SK-N-SH treated with all-trans-retinoic acid at 6 μM for 48 hours (cell line): ENCODE measurements around the gene AEBP1.

Source experiments
- ARNTL ChIP-seq: fragments of 450-650 bp; formaldehyde crosslinking; IDR thresholded peaks from 2 replicates; pipeline ENCODE4 v1.5.0; 2020; ENCODE audit warnings: low read depth, mild to moderate bottlenecking, moderate library complexity, borderline replicate concordance
- BACH2 ChIP-seq: fragments of 250-450 bp; sonication (Bioruptor Pico); IDR thresholded peaks from 2 replicates; pipeline ENCODE4 v1.9.0; 2021; ENCODE audit warnings: mild to moderate bottlenecking, borderline replicate concordance
- GLIS3 ChIP-seq: fragments of 250-450 bp; sonication (Bioruptor Pico); IDR thresholded peaks from 2 replicates; pipeline ENCODE4 v1.5.0; 2020; ENCODE audit warnings: mild to moderate bottlenecking, moderate library complexity
- ISL1 ChIP-seq: fragments of 250-450 bp; sonication (Bioruptor Pico); IDR thresholded peaks from 2 replicates; pipeline ENCODE4 v2.1.2; 2022; ENCODE audit warnings: mild to moderate bottlenecking, moderate library complexity
- PATZ1 ChIP-seq: fragments of 250-450 bp; sonication (Bioruptor Pico); IDR thresholded peaks from 2 replicates; pipeline ENCODE4 v1.8.0; 2020; ENCODE audit warnings: mild to moderate bottlenecking, moderate library complexity, borderline replicate concordance
- RARB ChIP-seq: fragments of 250-450 bp; sonication (Bioruptor Pico); IDR thresholded peaks from 2 replicates; pipeline ENCODE4 v1.8.0; 2021; ENCODE audit warnings: mild to moderate bottlenecking, moderate library complexity
- TOX ChIP-seq: fragments of 250-450 bp; sonication (Bioruptor Pico); IDR thresholded peaks from 2 replicates; pipeline ENCODE4 v1.8.0; 2021; ENCODE audit warnings: mild to moderate bottlenecking, moderate library complexity, borderline replicate concordance
- ZNF70 ChIP-seq: fragments of 450-650 bp; formaldehyde crosslinking; IDR thresholded peaks from 2 replicates; pipeline ENCODE4 v1.5.0; 2020; ENCODE audit warnings: mild to moderate bottlenecking, moderate library complexity

DNA sequence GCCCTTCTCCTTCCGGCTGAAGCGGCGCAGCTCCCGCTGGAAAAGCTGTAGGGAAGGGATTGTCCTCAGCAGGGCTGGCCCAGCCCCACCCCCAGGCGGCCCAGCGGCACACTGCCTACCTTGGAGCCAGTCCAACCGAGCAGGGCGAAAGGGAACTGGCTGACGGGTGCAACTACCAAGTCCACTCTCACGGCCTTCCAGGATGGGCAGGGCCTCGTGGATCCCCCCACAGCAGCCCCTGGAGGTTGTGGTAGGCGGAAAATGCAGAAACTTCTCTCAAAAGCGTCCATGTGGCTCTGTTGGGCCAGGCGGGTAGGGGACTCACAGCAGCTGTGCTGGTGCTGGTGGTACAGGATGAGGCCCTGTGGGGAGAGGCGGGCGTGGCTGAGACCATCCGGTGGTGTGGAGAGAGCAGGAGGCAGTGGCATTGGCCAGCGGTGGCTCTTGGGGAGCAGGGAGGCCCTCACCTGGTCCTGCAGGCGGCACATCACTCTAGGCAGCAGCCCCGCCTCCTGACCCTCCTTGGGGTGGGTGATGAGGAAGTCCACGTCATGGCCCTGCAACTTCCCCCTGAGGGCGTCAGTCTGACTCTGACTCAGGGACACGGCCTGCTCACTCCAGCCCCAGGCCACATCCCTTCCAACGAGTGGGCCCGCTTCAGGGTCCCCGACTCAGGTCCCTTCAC, 30.3 kb upstream of the AEBP1 start:
- no peak for TF ChIP-seq ARNTL (CRISPR knock-in tag)
- no peak for TF ChIP-seq GLIS3 (CRISPR knock-in tag)
- TF ChIP-seq PATZ1 (CRISPR knock-in tag), result no peak
- no peak for TF ChIP-seq RARB (CRISPR knock-in tag)
- TF ChIP-seq ISL1, result no peak
- no peak for TF ChIP-seq TOX (CRISPR knock-in tag)
- TF ChIP-seq ZNF70 (CRISPR knock-in tag), result no peak
- no peak for TF ChIP-seq BACH2 (CRISPR knock-in tag)
